Raji (cell line): Measurements from ENCODE around the gene GAK.

Source experiments
- POLR2A ChIP-seq: IDR thresholded peaks from 2 replicates; pipeline ENCODE4 v1.6.1; 2011; ENCODE audit warnings: low read depth, low read length, control low read depth; ENCODE audit not compliant: insufficient read depth

The GAK gene

DNA sequence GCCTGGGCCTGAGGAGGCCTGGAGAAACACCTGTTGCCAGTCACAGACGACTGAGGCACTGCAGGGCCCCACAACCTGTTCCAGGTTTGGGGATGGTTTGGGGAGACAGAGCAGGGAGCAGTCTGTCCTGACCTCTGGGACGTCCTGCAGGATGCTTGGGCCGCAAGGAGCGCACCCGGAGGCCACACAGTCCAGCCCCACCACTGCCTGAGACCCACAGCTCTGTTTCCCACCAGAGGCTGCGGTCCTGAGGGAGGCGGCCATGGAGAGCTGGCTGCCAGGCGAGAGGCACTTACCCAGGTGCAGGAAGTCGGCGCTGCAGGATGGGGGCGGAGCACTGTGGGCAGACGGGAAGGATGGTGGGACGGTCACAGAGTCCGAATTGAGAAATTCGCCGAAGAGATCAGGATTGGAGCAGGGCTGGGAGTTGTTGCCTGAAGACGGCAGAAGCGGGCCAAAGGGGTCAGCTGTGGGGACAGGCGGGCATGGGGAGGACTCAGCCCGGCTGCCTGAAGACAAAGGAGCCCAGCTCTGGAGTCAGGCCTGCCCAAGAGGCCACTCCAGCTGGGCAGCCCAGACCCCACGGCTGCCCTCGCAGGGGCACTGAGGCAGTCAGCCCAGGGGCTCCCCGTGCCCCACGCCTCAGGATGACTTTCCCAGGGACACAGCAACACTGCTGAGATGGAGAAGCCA is 65.9 kb downstream of the GAK start:
- TF ChIP-seq POLR2A = no peak

DNA sequence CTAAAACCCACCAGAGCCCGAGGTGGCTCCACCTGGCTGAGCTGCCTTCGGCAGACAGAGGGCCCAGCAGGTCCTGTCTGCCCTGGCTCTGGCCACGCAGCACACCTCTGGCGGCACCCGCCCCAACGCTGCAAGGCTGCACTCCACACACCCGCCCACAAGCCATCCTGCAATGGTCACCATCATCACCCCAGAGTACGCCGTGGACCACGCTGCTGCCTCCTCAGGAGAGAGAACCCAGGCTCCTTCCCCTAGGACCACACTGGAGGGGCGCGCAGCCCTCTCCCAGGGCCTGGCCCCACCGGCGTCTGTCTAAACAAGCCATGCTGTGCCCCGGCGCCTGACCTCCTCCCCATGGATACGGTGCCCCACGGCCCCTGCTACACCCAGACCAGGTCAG is 66.5 kb downstream of the GAK start:
- TF ChIP-seq POLR2A = no peak

DNA sequence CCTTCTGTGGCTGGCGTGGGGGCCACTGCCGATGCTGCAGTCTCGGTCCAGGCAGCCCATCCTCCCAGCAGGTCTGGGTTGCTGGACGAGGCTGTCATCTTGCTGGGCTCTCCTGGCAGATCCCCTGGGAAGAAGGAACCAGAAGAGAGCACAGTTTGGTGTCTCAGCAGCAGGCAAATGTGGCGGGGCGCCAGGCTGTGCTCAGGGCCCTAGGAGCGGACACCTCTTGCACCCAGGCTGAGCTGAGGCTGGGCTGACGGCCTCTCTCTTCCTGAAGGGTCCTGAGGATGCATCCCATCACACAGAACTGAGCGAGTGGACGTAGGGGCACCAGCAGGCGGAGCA is 67.0 kb downstream of the GAK start:
- no peak for TF ChIP-seq POLR2A

DNA sequence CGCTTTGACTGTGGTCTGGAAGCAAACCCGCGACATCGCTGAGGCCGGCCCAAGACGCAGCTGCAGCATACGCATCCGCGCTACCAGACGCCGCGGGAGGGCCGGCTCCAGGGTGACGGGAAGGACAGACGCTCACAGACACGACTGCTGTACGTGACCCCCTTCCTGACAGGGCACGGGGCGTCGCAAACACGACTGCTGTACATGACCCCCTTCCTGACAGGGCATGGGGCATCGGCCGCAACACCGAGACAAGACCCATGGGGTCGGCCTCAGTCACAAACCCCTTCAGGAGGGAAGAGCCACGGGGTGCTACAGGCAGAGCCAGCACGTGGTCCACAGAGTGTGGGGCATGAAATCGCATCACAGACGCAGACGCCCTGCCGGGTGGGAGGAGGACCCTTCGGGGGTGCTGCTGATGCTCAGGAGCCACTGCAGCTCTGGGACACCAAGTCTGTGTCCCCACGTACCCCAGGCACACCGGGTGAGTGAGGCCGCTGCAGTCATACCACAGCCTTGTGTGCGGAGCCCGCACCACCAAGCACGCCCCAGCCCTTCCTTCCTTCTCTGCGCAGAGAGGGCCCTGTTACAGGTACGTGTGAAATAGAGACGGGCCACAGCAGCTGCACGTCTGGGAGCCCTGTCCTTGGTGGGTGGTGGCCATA is 67.5 kb downstream of the GAK start:
- TF ChIP-seq POLR2A = no peak

DNA sequence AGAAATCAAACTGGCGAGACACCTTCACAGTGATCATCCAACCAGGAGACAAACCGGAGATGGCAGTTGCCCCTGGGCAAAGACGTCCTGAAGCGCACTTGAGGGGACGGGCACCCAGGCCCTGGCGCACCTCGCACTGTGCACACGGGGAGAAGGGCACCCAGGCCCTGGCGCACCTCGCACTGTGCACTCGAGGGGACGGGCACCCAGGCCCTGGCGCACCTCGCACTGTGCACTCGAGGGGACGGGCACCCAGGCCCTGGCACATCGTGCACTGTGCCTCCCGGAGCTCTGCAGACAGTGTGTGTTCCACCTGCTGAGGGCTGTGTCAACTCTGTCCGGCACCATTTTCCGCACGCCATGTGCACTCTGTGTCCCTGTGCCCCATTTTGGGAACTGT is 71.6 kb downstream of the GAK start:
- TF ChIP-seq POLR2A = no peak

DNA sequence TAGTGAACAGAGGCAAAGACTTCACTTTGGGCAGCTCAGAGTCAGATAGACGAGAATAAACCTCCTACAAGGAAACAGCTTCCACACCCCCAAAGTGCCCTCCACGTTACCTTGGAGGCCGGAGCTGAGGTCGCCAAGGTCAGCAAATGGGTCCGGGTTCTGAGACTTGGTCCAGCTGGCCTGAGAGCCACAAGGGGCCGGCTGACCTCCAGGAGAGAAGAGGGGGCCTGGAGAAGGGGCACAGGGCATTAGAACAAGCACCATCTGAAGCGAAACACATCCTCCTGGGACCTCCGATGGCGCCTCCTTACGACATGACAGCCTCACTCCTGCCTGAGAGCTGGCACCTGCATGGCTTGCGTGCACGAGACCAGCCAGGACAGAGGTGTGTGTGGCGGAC is 72.6 kb downstream of the GAK start:
- no peak for TF ChIP-seq POLR2A

DNA sequence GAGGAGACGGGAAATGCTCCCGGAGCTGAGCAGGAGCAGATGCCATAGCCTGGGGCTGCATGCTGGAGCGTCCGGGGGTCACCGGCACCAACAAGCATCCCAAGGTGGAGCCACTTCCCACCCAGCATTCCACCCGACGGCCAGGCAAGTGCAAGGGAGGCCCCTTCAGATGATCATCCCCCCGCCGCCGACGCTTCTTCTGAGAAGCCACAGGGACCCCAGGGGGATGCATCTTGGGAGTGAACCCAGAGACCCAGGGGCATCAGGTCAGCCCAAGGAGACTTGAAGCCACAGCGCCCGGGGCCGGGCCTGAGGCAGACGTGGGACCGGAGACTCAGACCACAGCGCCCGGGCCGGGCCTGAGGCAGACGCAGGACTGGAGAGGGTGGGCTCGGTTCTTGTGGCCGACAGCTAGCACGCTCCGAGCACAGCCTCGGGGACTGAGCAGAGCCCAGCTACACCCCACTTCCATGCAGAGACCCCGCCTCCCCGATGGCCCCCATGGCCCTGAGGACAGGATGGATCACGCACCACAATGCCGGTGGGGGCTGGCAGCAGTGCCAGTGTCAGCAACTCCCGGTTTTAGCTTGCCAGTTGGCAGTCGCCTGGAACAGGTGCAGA is 73.2 kb downstream of the GAK start:
- TF ChIP-seq POLR2A = no peak

DNA sequence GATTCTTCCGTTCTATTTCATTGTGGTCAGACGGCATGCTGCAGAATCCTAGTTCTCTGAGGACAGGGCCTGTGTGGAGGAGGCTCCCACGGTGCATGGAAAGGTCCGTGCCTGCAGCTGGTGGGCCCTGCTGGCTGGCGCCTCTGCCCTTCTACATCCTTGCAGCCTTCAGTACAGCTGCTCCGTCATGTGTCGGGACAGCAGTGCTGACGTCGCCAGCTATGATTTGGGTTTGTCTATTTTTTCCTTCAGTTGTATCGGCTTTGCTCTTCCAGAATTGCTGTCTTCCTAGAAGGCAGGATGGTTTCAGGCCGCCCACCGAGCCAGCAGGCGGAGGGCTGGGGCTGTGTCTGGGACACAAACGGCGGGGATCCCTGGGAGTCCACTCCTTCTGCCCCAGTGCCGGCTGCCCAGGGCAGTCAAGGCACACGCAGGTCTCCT is 74.1 kb downstream of the GAK start:
- no peak for TF ChIP-seq POLR2A

DNA sequence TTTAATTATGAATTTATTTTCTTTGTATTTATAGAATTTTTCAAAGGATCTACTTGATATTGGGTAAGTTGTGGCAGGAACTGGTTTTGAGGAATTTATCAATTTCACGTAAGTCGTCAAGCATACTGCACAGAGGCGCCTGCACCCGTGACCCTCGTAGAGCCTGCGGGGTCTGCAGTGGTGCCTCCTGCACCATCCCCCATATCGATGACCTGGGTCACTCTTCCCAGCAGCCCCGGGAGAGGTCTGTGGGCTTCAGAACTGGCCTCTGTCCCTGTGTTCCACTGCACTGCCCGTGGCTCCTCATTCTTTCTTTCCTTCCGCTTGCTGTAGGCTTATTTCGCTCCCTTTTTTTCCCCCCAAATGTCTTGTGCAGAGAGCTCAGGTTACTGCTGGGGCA is 74.7 kb downstream of the GAK start:
- no peak for TF ChIP-seq POLR2A

DNA sequence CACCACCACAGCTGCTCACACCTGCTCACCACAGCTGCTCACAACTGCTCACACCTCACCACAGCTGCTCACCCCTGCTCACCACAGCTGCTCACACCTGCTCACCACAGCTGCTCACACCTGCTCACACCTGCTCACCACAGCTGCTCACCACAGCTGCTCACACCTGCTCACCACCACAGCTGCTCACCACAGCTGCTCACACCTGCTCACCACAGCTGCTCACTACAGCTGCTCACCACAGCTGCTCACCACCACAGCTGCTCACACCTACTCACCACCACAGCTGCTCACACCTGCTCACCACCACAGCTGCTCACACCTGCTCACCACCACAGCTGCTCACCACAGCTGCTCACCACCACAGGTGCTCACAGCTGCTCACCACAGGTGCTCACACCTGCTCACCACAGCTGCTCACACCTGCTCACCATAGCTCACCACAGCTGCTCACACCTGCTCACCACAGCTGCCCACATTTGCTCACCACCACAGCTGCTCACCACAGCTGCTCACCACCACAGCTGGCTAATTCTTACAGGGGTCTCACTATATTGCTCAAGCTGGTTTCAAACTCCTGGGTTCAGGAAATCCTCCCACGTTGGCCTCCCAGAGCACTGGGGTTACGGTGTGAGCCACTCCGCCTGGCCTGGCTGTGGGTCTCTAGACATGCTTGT is 75.8 kb downstream of the GAK start:
- no peak for TF ChIP-seq POLR2A

DNA sequence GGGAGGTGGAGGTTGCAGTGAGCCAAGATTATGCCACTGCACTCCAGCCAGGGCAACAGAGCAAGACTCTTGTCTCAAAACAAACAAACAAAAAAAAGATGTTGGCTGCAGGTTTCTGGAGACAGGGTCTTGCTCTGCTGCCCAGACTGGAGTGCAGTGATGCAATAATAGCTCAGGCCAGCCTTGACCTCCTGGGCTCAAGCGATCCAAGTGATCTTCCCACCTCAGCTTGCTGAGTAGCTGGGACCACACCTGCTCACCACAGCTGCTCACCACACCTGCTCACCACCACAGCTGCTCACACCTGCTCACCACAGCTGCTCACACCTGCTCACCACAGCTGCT is 76.3 kb downstream of the GAK start:
- TF ChIP-seq POLR2A = no peak

DNA sequence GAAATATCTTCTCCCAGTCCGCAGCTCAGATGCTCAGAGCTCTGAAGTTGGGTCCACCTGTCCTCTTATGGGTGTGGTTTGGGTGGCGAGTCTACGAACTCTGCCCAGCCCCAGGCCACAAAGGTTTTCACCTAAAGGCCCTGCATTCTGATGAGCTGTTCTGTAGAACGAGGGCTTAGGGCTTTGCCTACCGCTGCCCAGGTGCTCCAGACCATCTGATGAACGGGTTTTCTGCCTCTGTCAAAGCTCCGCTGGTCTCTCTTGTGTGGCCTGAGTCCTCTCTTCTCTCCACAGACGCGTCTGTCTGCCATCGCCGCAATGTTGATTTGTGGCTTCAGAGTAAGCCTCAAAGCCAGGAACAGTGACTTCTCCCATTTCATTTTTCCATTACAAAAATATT is 77.8 kb downstream of the GAK start:
- no peak for TF ChIP-seq POLR2A

DNA sequence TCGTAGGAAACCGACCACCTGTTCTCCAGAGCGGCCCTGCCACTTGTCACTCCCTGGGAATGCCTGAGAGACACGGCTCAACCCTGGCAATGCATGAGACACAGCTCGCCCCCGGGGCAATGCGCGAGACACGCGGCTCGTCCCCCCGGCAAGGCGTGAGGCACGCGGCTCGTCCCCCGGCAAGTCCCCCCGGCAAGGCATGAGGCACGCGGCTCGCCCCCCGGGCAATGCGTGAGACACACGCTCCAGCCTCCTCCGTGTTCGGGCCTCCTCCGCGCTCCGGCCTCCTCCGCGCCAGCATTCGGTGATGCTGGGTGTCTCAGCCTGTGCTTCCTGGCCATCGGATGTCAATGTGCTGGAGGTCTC is 78.7 kb downstream of the GAK start:
- no peak for TF ChIP-seq POLR2A

DNA sequence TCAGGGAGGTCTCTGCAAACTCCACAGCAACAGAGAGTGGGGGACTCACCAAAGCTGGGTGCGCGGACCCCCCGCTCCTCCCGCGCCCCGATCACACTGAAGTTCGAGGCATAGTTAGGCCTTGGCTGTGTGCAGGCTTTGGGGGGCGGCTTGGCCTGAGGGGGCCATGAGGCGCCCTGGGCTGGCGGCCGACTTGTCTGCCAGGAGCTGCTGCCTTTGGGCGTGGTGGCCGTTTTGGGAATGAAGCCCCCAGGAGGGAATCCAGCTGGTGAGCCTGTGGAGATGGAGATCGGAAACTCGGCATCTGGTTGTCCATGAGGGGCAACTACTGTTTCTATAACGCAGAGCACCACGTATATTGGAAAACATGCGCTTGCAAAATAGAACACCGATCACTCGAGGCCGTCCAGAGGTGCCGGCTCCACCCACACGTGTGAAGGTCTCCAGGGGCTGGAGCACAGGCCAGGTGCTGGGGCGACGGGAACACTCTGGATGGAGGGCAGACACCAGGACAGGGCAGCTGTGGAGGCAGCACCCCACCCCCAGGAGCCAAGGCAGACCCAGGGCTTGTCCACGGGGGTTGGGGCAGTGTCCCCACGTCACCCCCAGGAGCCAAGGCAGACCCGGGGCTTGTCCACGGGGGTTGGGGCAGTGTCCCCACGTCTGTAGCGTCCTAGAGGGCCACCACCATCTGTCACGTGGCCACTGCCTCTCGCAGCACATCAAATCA is 80.2 kb downstream of the GAK start:
- no peak for TF ChIP-seq POLR2A

DNA sequence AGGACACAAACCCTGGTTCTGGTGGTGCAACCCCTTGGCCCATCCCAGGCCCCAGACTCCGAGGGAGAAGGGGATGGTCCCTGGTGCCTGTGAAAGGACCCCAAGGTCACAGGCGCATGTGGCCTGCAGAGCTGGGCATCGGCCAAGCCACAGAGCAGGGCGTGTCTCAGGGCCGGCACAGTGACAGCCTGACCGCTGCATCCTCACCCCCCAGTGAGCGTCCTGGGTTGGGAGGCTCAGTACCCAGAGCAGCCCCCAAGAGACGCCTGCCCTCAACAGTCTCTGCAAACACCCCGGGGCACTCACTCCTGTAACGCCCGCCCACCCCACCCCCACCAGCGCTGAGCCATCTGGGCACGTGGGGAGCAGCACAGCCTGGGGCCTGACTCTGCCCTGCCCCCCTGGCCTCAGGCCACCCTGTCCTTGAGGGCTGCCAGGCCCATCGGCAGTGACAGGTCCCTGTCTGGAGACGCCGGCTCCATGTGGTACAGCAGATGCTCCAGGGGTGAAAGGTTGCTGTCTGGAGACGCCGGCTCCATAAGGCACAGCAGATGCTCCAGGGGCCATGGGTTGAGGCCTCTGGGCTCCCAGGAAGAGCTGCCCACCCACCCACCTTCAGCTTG is 81.7 kb downstream of the GAK start:
- TF ChIP-seq POLR2A = no peak
